Neural progenitor cell (in vitro differentiated cells): ENCODE data around the gene SMG7. TPM values are rescaled to one million over a fixed set of nuclear protein-coding genes. Genes with fewer than 3 reads are reported as not detected.

ENCODE experiments used
- DNase-seq: peaks from one replicate; pipeline ENCODE4 v3.0.0-alpha.2; 2016; ENCODE audit warnings: low spot score
- H2AFZ ChIP-seq: fragments of 200-600 bp; sonication (generic); replicated peaks from 2 replicates; pipeline ENCODE4 v1.6.1; 2016; ENCODE audit warnings: antibody characterized with exemption
- H3F3A ChIP-seq: fragments of 200-600 bp; sonication (generic); 2 replicates; pipeline ENCODE4 v1.6.1; 2016; ENCODE audit warnings: antibody characterized with exemption, low read depth
- H3K27ac ChIP-seq: fragments of 200-600 bp; sonication (generic); 2 replicates; pipeline ENCODE4 v1.5.1; 2016; ENCODE audit warnings: mild to moderate bottlenecking
- H3K27me3 ChIP-seq: fragments of 200-600 bp; sonication (generic); 2 replicates; pipeline ENCODE4 v1.6.1; 2016; ENCODE audit warnings: mild to moderate bottlenecking, moderate library complexity
- H3K36me3 ChIP-seq: fragments of 200-600 bp; sonication (generic); 2 replicates; pipeline ENCODE4 v1.5.1; 2016
- H3K4me1 ChIP-seq: fragments of 200-600 bp; sonication (generic); 2 replicates; pipeline ENCODE4 v1.6.1; 2016; ENCODE audit warnings: mixed run types
- H3K4me2 ChIP-seq: fragments of 200-600 bp; sonication (generic); 2 replicates; pipeline ENCODE4 v1.6.1; 2016
- H3K4me3 ChIP-seq: fragments of 200-600 bp; sonication (generic); 2 replicates; pipeline ENCODE4 v1.5.1; 2016
- H3K79me2 ChIP-seq: fragments of 200-600 bp; sonication (generic); 2 replicates; pipeline ENCODE4 v1.6.1; 2016; ENCODE audit warnings: low read depth
- H3K9ac ChIP-seq: fragments of 200-600 bp; sonication (generic); 2 replicates; pipeline ENCODE4 v1.6.1; 2016
- H3K9me3 ChIP-seq: fragments of 200-600 bp; sonication (generic); 2 replicates; pipeline ENCODE4 v1.5.1; 2016; ENCODE audit warnings: low read depth
- H4K20me1 ChIP-seq: fragments of 200-600 bp; sonication (generic); 2 replicates; pipeline ENCODE4 v1.6.1; 2016; ENCODE audit warnings: low read depth
- H3K27ac Mint-ChIP-seq: 3 replicates; pipeline ENCODE4 v1.8.0; 2021; ENCODE audit warnings: mixed read lengths
- H3K27me3 Mint-ChIP-seq: 2 replicates; pipeline ENCODE4 v1.8.0; 2022; ENCODE audit warnings: low read depth, mild to moderate bottlenecking, inconsistent platforms, moderate library complexity, mixed read lengths; ENCODE audit not compliant: insufficient read depth
- H3K36me3 Mint-ChIP-seq: 3 replicates; pipeline ENCODE4 v1.8.0; 2021; ENCODE audit warnings: mixed read lengths
- H3K4me1 Mint-ChIP-seq: 3 replicates; pipeline ENCODE4 v1.8.0; 2021; ENCODE audit warnings: mixed read lengths
- H3K4me3 Mint-ChIP-seq: 3 replicates; pipeline ENCODE4 v1.8.0; 2021; ENCODE audit warnings: mild to moderate bottlenecking, moderate library complexity, mixed read lengths
- H3K9me3 Mint-ChIP-seq: 3 replicates; pipeline ENCODE4 v1.8.0; 2020; ENCODE audit warnings: mixed read lengths
- CTCF ChIP-seq: fragments of 200-600 bp; sonication (generic); IDR thresholded peaks from 2 replicates; pipeline ENCODE4 v1.5.1; 2017; ENCODE audit warnings: antibody characterized with exemption, mild to moderate bottlenecking
- EZH2 ChIP-seq: fragments of 200-600 bp; sonication (generic); IDR thresholded peaks from 2 replicates; pipeline ENCODE4 v1.6.1; 2017; ENCODE audit warnings: antibody characterized with exemption, mild to moderate bottlenecking, moderate library complexity
- EZH2phosphoT487 ChIP-seq: fragments of 200-600 bp; sonication (generic); IDR thresholded peaks from 2 replicates; pipeline ENCODE4 v1.6.1; 2017; ENCODE audit warnings: antibody characterized with exemption
- total RNA-seq: library from RNA; depleted of rRNA; stranded (reverse); fragments of >200 nt; gene quantifications from 2 replicates; pipeline ENCODE4 v1.2.3, GENCODE V29; 2015; ENCODE audit warnings: low replicate concordance

SMG7 gene
- total RNA-seq, 1 donor from 2014 or later, result 33.5 TPM

DNA sequence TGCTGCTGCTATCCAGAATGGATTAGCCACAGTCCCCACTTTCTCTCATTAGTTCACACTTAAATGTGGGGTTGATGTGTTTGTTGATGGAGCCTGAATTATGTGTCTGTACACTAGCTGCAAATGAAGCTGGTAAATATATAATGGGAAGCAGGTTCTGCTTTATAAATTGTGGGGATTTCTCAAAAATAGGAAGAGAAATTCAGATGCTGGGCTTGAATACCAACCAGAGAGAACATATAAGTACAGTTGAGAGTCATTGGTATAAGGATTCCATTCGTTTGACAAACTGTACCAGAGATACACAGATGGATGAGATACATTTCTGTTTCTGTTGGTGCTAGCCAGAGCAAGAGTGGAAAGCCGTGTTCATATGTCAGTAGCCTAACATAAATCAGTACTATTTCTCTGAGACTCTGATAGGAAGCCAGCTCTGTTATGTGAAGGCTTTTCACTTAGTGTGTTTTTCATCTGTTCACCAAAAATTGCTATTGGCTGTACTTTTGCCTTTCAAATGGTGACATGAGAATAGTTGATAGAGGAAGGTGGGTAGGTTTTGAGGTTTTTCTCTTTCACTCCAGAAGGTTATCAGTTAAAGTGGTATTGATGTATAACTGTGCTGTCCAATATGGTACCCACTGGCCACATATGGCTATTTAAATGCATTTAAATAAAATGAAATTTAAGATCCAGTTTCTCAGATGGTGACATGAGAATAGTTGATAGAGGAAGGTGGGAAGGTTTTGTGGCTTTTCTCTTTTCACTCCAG is 15.6 kb downstream of the SMG7 start:
- no peak overlapping the region for H3K4me3 ChIP-seq
- no peak overlapping the region for H3K27ac ChIP-seq
- Mint-ChIP-seq H3K27ac (no peak overlapping the region), H3K9me3 (peaks cover 4% of the 10 kb centered on the region), H3K27me3 (no peaks in the 10 kb centered on the region), H3K36me3 (peaks cover 26% of the 10 kb centered on the region), H3K4me1 (no peaks in the 10 kb centered on the region), H3K4me3 (no peak overlapping the region)
- H3K36me3 ChIP-seq, result no peaks in the 10 kb centered on the region
- H3K9ac ChIP-seq, result no peak overlapping the region
- peaks cover 100% of the 10 kb centered on the region for H3K79me2 ChIP-seq
- no peak overlapping the region for H3K4me2 ChIP-seq
- DNase-seq, result no peak
- H3K4me1 ChIP-seq, result no peaks in the 10 kb centered on the region
- H2AFZ ChIP-seq, result no peak overlapping the region
- TF ChIP-seq EZH2 (no peak), EZH2phosphoT487 (no peak), CTCF (no peak)
- H3F3A ChIP-seq, result no peaks in the 10 kb centered on the region
- no peaks in the 10 kb centered on the region for H3K9me3 ChIP-seq
- no peaks in the 10 kb centered on the region for H3K27me3 ChIP-seq
- peaks cover 63% of the 10 kb centered on the region for H4K20me1 ChIP-seq

DNA sequence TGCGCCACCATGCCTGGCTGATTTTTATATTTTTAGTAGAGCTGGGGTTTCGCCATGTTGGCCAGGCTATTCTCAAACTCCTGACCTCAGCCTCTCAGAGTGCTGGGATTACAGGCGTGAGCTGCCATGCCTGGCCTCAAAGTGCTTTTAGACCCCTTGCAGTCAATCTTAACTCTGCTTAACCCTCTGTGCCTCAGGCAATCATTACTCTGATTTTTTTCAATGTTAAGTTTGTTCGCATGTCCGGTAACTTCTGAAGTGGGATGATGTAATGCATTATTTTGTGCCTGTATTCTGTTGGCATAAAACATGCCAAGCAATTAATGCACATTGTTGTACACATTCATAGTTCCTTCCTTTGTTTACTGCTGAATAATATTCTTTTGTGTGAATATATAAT is 18.6 kb downstream of the SMG7 start:
- peaks cover 18% of the 10 kb centered on the region for H3K9me3 Mint-ChIP-seq
- Histone ChIP-seq H3K4me3 (no peak overlapping the region), H3K36me3 (no peaks in the 10 kb centered on the region), H3K4me1 (no peaks in the 10 kb centered on the region), H3K9me3 (no peaks in the 10 kb centered on the region), H3K4me2 (no peak overlapping the region), H2AFZ (no peak overlapping the region), H3K79me2 (peaks cover 100% of the 10 kb centered on the region), H4K20me1 (peaks cover 43% of the 10 kb centered on the region), H3K9ac (no peak overlapping the region), H3K27ac (no peak overlapping the region), H3K27me3 (no peaks in the 10 kb centered on the region), H3F3A (no peaks in the 10 kb centered on the region)
- H3K36me3 Mint-ChIP-seq, result peaks cover 31% of the 10 kb centered on the region
- H3K4me3 Mint-ChIP-seq, result no peak overlapping the region
- no peak for DNase-seq
- no peaks in the 10 kb centered on the region for H3K27me3 Mint-ChIP-seq
- no peak for TF ChIP-seq CTCF
- TF ChIP-seq EZH2phosphoT487, result no peak
- no peaks in the 10 kb centered on the region for H3K4me1 Mint-ChIP-seq
- H3K27ac Mint-ChIP-seq, result no peak overlapping the region

- no peak overlapping the region for H3K27ac Mint-ChIP-seq
- peaks cover 17% of the 10 kb centered on the region for H3K9me3 Mint-ChIP-seq
- H3K4me3 Mint-ChIP-seq, result no peak overlapping the region
- H3K9ac ChIP-seq, result no peak overlapping the region
- TF ChIP-seq EZH2 (no peak), CTCF (no peak), EZH2phosphoT487 (no peak)
- no peak overlapping the region for H3K27ac ChIP-seq
- H3K27me3 Mint-ChIP-seq, result peaks cover 2% of the 10 kb centered on the region
- no peak overlapping the region for H2AFZ ChIP-seq
- H3K4me1 Mint-ChIP-seq, result no peaks in the 10 kb centered on the region
- no peaks in the 10 kb centered on the region for H3F3A ChIP-seq
- no peaks in the 10 kb centered on the region for H3K4me1 ChIP-seq
- H4K20me1 ChIP-seq, result peaks cover 43% of the 10 kb centered on the region
- no peak for DNase-seq
- H3K9me3 ChIP-seq, result no peaks in the 10 kb centered on the region
- H3K36me3 ChIP-seq, result no peaks in the 10 kb centered on the region
- peaks cover 17% of the 10 kb centered on the region for H3K36me3 Mint-ChIP-seq
- no peak overlapping the region for H3K4me2 ChIP-seq
- no peaks in the 10 kb centered on the region for H3K27me3 ChIP-seq
- H3K79me2 ChIP-seq, result peaks cover 100% of the 10 kb centered on the region
- no peak overlapping the region for H3K4me3 ChIP-seq
Measured at GRCh38 chr1:183493540-183494245, 21.4 kb downstream of the SMG7 start.
